B cell (primary cell): ENCODE data around the gene PRPF19. TPM values are rescaled to one million over a fixed set of nuclear protein-coding genes. Genes with fewer than 3 reads are reported as not detected.
A peak's percentile ranks its signal among the peaks of the same experiment; 100 is the strongest.

Experiments
- ATAC-seq: fragments of 200-7000 bp; cut with Tn5 transposase; one replicate; pipeline ENCODE4 v1.10.0; 2021; ENCODE audit warnings: low read depth, mild to moderate bottlenecking, moderate number of reproducible peaks, moderate library complexity
- CTCF ChIA-PET: fragments of 350-600 bp; sonication (Branson Sonifier 250); formaldehyde crosslinking; loops from one replicate; lab custom pipeline; 2021; ENCODE audit warnings: antibody characterized with exemption, inconsistent platforms; lab: Charles Lee
- POLR2A ChIA-PET: fragments of 350-600 bp; sonication (Branson Sonifier 250); formaldehyde crosslinking; loops from one replicate; lab custom pipeline; 2021; ENCODE audit warnings: antibody characterized with exemption; lab: Charles Lee
- DNase-seq: peaks from one replicate; pipeline ENCODE4 v3.0.0; 2013
- H2AFZ ChIP-seq: 2 replicates; pipeline ENCODE4 v1.6.1; 2012; ENCODE audit warnings: mild to moderate bottlenecking, low read depth, low read length; ENCODE audit not compliant: insufficient read depth, poor library complexity, severe bottlenecking
- H3K27ac ChIP-seq, 2 donors: 1 replicate in 1 of 2; 2 replicates in 1 of 2; pipeline ENCODE4 v1.5.1; 2012 to 2013; ENCODE audit warnings: low read length in 2 of 2, mild to moderate bottlenecking in 2 of 2, moderate library complexity in 1 of 2
- H3K27me3 ChIP-seq, 4 experiments: fragments of 200-600 bp in 1 of 4; sonication (generic) in 1 of 4; replicated peaks in 1 of 4; 1 replicate in 2 of 4; 2 replicates in 2 of 4; pipeline versions ENCODE4 v1.6.1 to v1.7.0; 2013 to 2016; ENCODE audit warnings: low read length in 3 of 4, mild to moderate bottlenecking in 2 of 4, mixed read lengths in 1 of 4, moderate library complexity in 1 of 4; ENCODE audit not compliant: insufficient read depth in 4 of 4, control insufficient read depth in 3 of 4; ENCODE audit errors: control extremely low read depth in 1 of 4
- H3K36me3 ChIP-seq, 2 experiments: replicated peaks in 1 of 2; 1 replicate in 1 of 2; 2 replicates in 1 of 2; pipeline versions ENCODE4 v1.6.1 to v1.7.1; 2013; ENCODE audit warnings: low read length in 1 of 2; ENCODE audit not compliant: insufficient read depth in 2 of 2, control insufficient read depth in 1 of 2; ENCODE audit errors: control extremely low read depth in 1 of 2, extremely low read depth in 1 of 2
- H3K4me1 ChIP-seq, 2 donors: fragments of 200-600 bp in 1 of 2; sonication (generic) in 1 of 2; 1 replicate in 1 of 2; 2 replicates in 1 of 2; pipeline versions ENCODE4 v1.5.1 to v1.6.1; 2013 to 2017; ENCODE audit warnings: low read length in 2 of 2; ENCODE audit not compliant: control insufficient read depth in 2 of 2, insufficient read depth in 2 of 2
- H3K4me2 ChIP-seq: replicated peaks from 2 replicates; pipeline ENCODE3; 2012; ENCODE audit warnings: mild to moderate bottlenecking, low read depth, low read length; ENCODE audit not compliant: poor library complexity, severe bottlenecking
- H3K4me3 ChIP-seq, 5 experiments: fragments of 200-600 bp in 1 of 5; sonication (generic) in 1 of 5; 1 replicate in 3 of 5; 2 replicates in 2 of 5; pipeline versions ENCODE4 v1.5.1 to v1.7.0; 2011 to 2016; ENCODE audit warnings: low read length in 4 of 5, mild to moderate bottlenecking in 4 of 5, low read depth in 2 of 5, control low read depth in 1 of 5, moderate library complexity in 1 of 5; ENCODE audit not compliant: insufficient read depth in 1 of 5; ENCODE audit errors: control extremely low read depth in 1 of 5, extremely low read depth in 1 of 5
- H3K79me2 ChIP-seq: fragments of 200-600 bp; sonication (generic); one replicate; pipeline ENCODE4 v1.6.0; 2016; ENCODE audit warnings: low read length; ENCODE audit not compliant: control insufficient read depth, insufficient read depth
- H3K9ac ChIP-seq: fragments of 200-600 bp; sonication (generic); 2 replicates; pipeline ENCODE4 v1.6.1; 2017; ENCODE audit warnings: mild to moderate bottlenecking, low read length, moderate library complexity
- H3K9me3 ChIP-seq, 3 donors: one replicate each; pipeline versions ENCODE4 v1.6.1 to v1.7.1; 2013; ENCODE audit warnings: low read length in 2 of 3; ENCODE audit not compliant: control insufficient read depth in 2 of 3, insufficient read depth in 1 of 3; ENCODE audit errors: control extremely low read depth in 1 of 3
- H4K20me1 ChIP-seq: 2 replicates; pipeline ENCODE4 v1.6.0; 2012; ENCODE audit warnings: mild to moderate bottlenecking, low read length; ENCODE audit not compliant: insufficient read depth, control insufficient read depth, poor library complexity, severe bottlenecking
- H3K27ac Mint-ChIP-seq: one replicate; pipeline ENCODE4 v1.8.0; 2021; ENCODE audit warnings: mixed read lengths
- H3K27me3 Mint-ChIP-seq: one replicate; pipeline ENCODE4 v1.8.0; 2021; ENCODE audit warnings: mixed read lengths
- H3K4me1 Mint-ChIP-seq: one replicate; pipeline ENCODE4 v1.8.0; 2021; ENCODE audit warnings: mixed read lengths
- H3K4me3 Mint-ChIP-seq: one replicate; pipeline ENCODE4 v1.8.0; 2021; ENCODE audit warnings: mixed read lengths
- H3K9me3 Mint-ChIP-seq: one replicate; pipeline ENCODE4 v1.8.0; 2022; ENCODE audit warnings: mixed read lengths; ENCODE audit not compliant: insufficient read depth
- EZH2 ChIP-seq: IDR thresholded peaks from 2 replicates; pipeline ENCODE4 v1.6.1; 2012; ENCODE audit warnings: borderline replicate concordance, low read depth, mild to moderate bottlenecking, moderate library complexity, low read length; ENCODE audit not compliant: insufficient read depth, poor library complexity, severe bottlenecking
- WGBS: methylation state at CpG from one replicate; pipeline ENCODE4 v1.1.5; 2013; ENCODE audit warnings: missing lambda C conversion rate; ENCODE audit not compliant: insufficient coverage; 5-methylcytosine and 5-hydroxymethylcytosine counted together
- intact Hi-C: fragments of 100-400 bp; cut with micrococcal nuclease; formaldehyde crosslinking; loops from one replicate; pipeline ENCODE4 v1.10.0; 2022
- polyA plus RNA-seq: library from polyadenylated mRNA; depleted of rRNA; stranded (reverse); fragments of >200 nt; gene quantifications from 2 replicates; pipeline ENCODE4 v1.2.3, GENCODE V29; 2012
- total RNA-seq, 2 donors: library from RNA; stranded (reverse); fragments of 120-200 nt in 1 of 2; gene quantifications; 1 replicate in 1 of 2; 2 replicates in 1 of 2; pipeline versions ENCODE4 v1.2.3 to v1.2.4, GENCODE V29; 2013 to 2022
- TF ChIP-seq, protein P1 (sequence below): fragments of 200-600 bp; IDR thresholded peaks from one replicate; pipeline ENCODE4 v1.8.0; 2022; ENCODE audit warnings: antibody characterized with exemption, mild to moderate bottlenecking

Gene PRPF19
- total and polyA plus RNA-seq, 2 donors (not counting 1 experiment from before 2014, with no cell fraction given) = 41.8 to 89.9 TPM

DNA sequence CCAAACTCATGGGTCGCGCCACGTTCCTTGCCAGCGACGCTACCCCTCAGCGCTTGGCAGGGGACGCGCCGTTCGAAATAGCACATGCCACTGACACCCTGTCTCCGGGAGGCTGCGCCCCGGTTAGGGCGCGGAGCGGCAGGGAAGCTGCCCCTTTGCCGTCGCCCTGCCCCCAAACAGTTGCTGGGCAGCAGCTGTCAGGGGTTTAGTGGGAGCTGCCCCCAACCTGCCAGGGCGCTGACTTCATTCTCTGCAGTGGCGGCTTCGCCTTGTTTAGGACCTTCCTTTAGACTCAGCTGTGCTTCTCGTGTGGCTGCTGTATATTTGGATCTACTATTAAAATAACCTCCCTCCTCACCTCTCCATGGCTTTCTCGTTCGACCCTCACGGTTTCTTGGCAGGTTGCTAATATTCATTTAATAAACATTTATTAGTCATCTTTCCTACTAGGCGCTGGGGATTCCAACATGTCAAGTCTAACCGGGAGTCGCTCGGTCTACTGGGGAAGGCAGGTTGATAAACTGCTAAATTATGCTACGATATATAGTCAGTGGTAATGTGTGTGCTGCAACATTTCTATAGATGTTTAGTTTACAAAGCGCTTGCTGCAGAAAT, 8.4 kb upstream of the PRPF19 start:
- no peaks in the 10 kb centered on the region for H3K9me3 Mint-ChIP-seq
- peak overlapping the region; percentile 97 for H3K27ac Mint-ChIP-seq
- Histone ChIP-seq H3K79me2 (peaks cover 56% of the 10 kb centered on the region), H3K9ac (peak overlapping the region; percentile 89), H3K9me3 (no peaks in the 10 kb centered on the region), H2AFZ (peak overlapping the region; percentile 95), H3K36me3 (peaks cover 0 to 10% of the 10 kb centered on the region in 2 experiments), H3K4me1 (peaks cover 68 to 87% of the 10 kb centered on the region in 2 donors), H3K27me3 (no peaks in the 10 kb centered on the region), H3K4me2 (peak overlapping the region; percentile 96), H3K27ac (peak overlapping the region; percentile 87 to 96), H3K4me3 (peak overlapping the region; percentile 61 to 100 (median 90)), H4K20me1 (peaks cover 34% of the 10 kb centered on the region)
- H3K27me3 Mint-ChIP-seq = no peaks in the 10 kb centered on the region
- intact Hi-C loops = loop anchor here (1.0 to 10.0 kb wide), 11 partner anchors 8 to 1250 kb away; partner anchors contain the start of genes FEN1, FTH1, MS4A1 and PATL1
- WGBS = 0% methylated on average over 21 of the region's 31 CpGs
- peaks cover 77% of the 10 kb centered on the region for H3K4me1 Mint-ChIP-seq
- ATAC-seq (peak; percentile 1), DNase-seq (peak; percentile 67)
- CTCF ChIA-PET = interaction anchor here (0.6 to 11.8 kb wide), 24 partner anchors 9 to 446 kb away, joined by 3 to 129 read pairs (median 9); partner anchors contain the start of genes CYB561A3, PRPF19, SLC15A3 and TMEM132A
- no peak for TF ChIP-seq EZH2
- TF ChIP-seq, protein P1, sequence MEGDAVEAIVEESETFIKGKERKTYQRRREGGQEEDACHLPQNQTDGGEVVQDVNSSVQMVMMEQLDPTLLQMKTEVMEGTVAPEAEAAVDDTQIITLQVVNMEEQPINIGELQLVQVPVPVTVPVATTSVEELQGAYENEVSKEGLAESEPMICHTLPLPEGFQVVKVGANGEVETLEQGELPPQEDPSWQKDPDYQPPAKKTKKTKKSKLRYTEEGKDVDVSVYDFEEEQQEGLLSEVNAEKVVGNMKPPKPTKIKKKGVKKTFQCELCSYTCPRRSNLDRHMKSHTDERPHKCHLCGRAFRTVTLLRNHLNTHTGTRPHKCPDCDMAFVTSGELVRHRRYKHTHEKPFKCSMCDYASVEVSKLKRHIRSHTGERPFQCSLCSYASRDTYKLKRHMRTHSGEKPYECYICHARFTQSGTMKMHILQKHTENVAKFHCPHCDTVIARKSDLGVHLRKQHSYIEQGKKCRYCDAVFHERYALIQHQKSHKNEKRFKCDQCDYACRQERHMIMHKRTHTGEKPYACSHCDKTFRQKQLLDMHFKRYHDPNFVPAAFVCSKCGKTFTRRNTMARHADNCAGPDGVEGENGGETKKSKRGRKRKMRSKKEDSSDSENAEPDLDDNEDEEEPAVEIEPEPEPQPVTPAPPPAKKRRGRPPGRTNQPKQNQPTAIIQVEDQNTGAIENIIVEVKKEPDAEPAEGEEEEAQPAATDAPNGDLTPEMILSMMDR = no peak
- POLR2A ChIA-PET = interaction anchor here (0.9 to 8.3 kb wide), 9 partner anchors 9 to 247 kb away, joined by 3 to 96 read pairs (median 5); partner anchors contain the start of genes CD6, SLC15A3, TMEM132A and VPS37C
- peak overlapping the region; percentile 97 for H3K4me3 Mint-ChIP-seq
